Right renal cortex interstitium (tissue), 3 donors: Measurements from ENCODE around the gene CEACAM21. TPM values are rescaled to one million over a fixed set of nuclear protein-coding genes. Genes with fewer than 3 reads are reported as not detected.
A peak's percentile ranks its signal among the peaks of the same experiment; 100 is the strongest.
"Not testable (repeated sequence)": the region's sequence is repeated elsewhere in the genome, so short reads cannot be mapped to it uniquely, and the experiment has no call there.

Source experiments
- DNase-seq, 3 donors: peaks; one replicate each; pipeline ENCODE4 v3.0.0-alpha.2; 2013; ENCODE audit warnings: low read depth in 3 of 3, low spot score in 2 of 3
- polyA plus RNA-seq, 3 donors: library from polyadenylated mRNA; unstranded; fragments of 120-200 nt; gene quantifications; one replicate each; pipeline ENCODE4 v1.2.1, GENCODE V29; 2013; ENCODE audit not compliant: insufficient read length in 3 of 3

Gene CEACAM21
- polyA plus RNA-seq, 3 donors, result 0.86 to 1.6 (median 1.6) TPM

DNA sequence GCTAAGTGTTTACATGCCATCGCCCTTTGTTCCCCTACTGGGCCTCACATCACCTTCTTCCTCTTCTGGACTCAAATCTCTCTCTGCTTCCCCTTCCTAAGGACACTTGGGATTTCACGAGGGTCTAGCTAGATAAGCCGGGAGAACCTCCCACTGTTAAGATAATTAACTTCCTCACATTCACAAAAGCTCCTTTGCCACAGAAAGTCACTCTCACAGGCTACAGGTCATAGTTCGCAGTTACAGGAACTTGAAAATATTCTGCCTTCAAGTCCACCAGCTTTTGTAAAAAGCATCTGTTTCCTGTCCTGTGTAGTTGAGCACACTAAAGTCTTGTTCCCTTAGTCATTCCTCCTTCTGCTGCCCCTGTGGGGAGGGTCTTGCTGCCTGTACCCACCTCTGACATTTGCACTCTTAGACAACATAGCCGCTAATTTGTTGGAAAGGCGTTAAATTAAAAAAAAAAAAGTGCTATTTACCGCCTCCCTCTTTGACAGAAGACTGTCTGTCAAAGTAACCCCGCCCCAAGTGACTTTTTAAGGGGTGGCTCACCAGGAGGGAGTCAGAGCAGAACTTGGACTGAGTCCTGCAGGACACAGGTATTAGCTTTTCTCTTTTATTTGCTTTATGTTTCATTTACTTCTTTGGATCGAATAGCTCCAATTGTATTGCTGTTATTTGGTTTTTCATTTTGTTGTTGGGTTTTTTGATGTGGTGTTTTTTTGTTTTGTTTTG is 26.8 kb upstream of the CEACAM21 start:
- no peak for DNase-seq

DNA sequence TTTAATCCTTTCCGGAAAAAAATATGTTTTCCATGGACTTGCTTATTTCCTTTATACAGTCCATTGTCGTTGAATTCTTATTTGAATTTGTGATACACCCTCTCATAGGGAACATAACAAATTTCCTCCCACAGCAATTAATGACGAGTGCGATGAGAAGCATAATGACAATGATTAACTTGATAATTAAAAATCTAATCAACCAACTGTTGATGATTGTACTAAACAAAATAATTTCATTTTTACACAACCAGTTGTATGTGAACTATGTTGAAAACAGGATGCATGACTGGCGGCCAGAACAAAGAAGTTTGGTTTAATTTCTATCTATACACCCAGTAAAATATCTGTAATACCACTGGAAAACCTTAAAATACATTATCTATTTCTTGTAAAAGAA is 26.1 kb upstream of the CEACAM21 start:
- no peak for DNase-seq

DNA sequence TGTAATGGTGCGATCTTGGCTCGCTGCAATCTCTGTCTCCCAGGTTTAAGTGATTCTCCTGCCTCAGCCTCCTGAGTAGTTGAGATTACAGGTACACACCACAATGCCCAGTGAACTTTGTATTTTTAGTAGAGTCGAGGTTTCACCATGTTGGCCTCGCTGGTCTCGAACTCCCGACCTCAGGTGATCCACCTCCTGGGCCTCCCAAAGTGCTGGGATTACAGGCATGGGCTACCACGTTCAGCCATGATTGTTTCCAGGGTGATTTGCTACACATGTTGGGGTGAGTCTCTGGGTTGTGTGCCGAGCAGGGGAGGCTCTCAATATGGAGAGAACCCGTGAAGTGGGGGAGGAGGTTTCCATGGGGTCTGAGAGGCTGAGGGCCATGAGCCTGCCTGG is 24.8 kb upstream of the CEACAM21 start:
- DNase-seq, result no peak

DNA sequence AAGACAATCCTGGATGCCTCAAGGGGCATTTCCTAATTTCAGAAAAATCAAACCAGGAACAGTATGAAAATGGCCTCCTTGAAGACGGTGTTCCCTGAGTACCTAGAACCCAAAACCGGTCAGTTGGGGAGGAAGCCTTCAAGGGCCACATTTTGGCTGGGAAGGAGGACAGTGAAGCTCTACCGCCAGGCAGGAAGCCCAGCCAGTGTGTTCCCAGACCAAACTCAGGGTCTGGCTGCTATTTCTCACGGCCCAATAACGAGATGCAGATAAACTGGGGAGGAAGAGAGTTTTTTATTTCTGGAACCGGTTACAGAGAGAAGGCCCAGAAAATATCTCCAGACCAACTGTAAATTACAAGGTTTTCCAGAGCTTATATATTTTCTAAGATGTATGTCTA is 24.3 kb upstream of the CEACAM21 start:
- no peak for DNase-seq

DNA sequence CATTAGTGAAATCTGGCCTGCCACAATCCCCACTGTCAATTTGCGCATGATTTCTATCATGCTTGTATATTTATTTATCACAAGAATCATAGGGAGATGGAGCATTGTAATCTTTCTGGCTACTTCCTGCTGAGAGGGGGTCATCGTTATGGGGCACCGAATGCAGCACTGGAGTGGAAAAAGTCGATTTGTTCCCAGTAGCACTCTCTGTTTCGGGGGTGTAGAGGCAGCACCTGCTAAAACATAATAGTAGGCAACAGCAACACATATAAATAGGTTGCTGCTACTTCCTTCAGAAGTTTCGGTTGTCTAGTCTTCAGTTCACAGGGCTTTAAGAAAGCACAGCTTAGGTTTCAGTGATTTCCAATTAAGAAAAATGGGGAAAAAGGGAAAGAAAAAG is 23.4 kb upstream of the CEACAM21 start:
- no peak for DNase-seq

DNA sequence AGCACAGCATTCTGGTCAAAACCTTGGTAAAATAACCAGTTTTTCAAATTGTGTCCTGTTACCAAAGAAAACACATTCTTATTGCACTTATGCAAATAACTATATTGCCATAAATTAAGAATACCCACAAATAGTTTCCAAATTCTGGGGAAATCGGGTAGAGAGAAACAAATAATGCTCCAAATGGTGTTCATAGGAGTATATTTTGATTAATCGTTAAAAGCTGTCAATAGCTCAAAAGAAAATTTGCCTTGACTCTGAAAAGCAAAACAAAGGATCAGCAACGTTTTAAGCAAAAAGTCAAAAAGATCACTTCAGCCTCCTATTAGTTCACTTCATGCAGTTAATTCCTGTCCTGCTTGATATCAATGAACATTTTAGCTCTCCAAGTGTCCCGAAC is 22.2 kb upstream of the CEACAM21 start:
- DNase-seq, result no peak

DNA sequence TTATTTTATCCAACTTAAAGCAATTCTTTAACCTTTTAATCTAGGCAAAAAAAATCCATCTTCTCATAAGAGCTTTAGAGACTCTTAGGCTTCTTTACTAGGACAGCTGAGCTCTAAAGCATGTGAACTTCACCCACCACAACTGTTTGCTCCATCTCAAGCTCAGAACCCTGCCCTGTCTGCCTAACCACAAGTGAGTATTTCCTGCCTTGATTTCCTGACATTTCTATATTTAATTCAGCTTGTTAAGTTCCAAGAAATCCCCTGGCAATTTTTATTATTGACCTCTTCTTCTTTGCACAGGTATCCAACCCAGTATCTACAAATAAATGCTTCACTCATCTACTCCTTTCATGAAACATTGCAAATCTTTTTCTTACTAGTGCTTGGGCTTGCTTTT is 21.1 kb upstream of the CEACAM21 start:
- DNase-seq, result no peak

DNA sequence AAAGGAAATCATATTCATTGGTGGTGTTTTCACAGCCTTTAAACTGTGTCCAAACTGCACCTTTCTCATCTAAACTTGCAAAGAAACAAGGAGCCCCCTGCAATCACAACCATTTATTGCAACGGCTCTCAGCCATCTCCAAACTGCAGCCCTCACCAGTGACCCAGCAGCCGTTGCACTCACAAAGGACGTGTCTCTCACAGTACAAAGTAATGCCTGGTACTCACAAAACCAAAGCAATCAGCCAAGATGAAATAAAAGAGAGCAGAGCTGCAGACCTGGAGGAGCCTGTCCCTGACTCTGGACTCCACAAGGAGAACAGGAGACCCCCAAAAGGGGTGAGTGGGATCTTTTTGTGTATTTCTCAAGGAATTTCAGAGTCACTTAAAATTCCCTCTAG is 20.2 kb upstream of the CEACAM21 start:
- no peak for DNase-seq

DNA sequence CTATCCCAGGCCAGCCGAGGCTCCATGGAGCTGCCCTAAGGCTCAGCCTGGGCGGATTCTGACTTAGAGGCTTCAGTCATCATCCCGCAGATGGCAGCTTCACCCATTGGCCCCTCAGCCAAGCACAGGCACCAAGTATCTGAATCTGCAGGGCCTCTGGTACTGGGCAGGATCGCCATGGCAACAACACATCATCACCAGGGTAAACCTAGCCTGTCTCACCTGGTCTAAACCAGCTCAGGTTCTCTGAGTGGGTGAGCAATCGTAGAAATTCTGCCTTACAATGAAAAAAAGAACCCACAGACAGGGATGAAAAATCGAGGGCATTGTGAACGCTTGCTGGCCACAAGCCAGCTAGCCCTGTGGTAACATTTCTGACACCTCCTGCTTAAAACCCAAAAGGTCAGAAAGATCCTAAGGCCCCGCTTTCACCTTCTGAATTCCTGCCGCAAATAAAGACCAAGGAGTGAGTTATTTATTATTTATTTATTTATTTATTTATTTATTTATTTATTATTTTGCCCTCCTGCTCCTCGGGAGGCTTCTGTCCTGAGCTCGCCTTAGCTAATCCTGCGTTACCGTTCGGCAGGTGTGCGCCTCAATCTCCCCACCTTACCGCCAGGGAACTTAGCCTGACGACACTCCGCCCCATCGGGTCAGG is 12.0 kb upstream of the CEACAM21 start:
- DNase-seq, result no peak

DNA sequence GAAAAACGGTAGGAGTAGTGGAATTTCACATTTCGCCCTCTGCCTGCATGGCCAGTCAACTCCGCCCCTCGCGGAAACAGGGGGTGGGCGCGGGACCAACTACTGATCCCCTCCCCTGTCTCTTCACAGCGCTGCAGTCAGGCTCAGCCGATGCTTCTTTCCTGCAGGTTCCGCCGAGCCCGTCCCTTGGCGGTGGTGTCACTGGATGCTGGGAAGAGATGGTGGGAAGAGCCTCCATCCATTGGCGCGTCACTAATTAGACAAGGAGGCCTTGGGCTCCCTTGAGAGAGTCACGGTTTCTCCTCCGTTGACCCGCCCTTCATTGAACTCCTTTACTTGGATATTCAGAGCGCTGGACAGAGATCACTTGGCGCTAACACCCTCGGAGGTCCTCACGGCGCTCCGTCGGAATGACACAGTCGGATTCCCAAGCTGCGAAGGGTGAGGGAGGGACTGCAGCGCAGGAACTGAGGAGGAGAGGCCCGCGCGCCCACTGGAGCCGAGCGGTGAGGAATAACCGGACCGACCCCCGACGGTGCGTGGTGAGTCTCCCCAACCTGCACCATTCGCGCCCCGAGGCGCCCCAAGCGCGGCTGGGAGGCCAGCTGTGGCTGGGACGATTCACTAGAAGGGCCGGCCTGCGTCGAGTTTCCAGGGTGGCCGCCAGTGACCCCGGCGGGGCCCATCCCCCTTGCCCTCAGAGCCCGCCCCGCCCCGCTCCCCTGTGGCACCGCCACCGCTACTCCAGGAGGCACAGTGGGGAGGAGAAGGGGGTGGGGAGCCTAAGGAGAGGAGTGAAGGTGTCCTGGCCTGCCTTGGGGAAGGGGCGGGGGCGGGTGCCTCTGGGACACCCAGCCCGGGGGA is 11.2 kb upstream of the CEACAM21 start:
- no peak for DNase-seq

DNA sequence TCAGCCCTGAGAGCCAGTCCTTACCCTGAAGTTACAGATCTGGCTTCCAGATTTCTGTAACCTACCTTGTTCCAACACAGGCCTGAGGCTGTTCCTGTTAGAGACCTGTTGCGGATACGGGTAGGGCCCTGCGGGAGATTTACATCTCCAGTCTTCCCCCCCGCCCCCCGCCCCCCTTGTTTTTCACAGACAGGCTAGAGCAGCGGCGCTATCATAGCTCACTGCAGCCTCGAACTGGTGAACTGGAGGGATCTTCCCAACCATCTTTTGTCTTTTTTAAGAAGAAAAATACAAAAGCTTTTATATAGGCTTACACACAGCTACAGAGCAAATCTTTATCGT is 10.6 kb upstream of the CEACAM21 start:
- no peak for DNase-seq

DNA sequence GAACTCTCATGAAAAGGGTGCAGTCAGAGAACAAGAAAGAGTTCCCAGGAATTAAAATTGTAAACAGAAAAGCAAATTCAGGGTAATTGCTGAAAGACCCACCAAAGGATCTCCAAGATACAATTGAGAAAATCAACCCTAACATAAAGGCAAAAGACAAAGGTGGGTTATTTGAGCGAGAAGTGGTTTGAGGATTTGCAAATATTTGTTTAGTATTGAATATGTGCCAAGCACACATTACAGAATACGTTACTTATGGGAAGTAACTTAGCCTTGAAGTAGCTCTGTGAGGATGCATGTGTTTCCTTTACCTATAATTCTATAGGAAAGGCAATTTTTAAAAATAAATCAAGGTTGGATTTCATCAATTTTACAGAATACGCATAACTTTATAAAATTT is 10.0 kb upstream of the CEACAM21 start:
- no peak for DNase-seq

DNA sequence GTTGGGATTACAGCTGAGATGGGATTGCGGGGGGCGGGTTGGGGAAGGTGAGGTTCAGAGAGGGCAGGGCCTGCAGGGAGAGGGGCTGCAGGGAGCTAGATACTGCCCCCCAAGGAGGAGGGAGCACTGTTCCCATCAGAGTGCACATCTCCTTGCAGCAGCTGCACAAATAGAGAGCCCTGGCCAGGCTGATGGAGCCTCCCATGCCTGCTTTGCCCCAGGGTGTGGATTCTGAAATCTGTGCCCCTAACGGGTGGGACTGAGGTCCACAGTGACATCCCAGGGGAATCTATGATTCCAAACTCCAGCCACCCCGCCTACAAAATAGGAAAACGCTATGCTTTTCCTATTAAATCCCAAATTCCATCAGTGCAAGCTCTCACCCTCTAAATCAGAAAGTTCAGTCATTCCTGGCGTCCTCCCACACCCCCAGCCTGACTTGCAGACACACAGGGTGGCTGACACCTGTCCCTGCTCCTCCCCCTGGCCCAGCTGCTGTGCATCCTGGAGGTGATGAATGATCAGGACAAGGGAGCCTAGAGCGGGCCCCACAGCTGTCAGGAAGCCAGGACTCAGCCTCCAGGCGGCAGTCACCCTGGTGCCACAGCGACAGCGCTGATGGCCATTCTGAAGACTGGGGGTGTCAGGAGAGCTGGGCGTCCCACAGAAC is 6.3 kb upstream of the CEACAM21 start:
- DNase-seq, result no peak

DNA sequence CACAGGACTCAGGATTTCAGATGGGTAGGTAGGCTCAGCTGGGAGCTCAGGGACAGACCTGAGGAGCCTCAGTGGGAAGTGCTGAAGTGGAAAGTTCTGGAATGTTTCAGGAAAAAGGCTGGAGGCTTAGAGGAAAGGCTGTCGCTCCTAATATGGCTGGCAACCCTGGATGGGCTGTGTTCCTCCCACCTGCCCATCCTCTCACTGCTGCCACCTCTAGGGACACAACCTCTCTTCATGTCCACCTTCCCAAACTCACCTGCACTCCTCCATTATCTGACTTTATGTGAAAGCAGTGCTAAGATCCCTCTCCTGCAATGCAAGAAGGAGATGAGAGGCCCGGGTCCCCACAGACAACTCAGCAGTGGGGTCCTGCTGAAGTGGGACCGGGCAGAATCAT is 5.8 kb upstream of the CEACAM21 start:
- DNase-seq, result no peak

DNA sequence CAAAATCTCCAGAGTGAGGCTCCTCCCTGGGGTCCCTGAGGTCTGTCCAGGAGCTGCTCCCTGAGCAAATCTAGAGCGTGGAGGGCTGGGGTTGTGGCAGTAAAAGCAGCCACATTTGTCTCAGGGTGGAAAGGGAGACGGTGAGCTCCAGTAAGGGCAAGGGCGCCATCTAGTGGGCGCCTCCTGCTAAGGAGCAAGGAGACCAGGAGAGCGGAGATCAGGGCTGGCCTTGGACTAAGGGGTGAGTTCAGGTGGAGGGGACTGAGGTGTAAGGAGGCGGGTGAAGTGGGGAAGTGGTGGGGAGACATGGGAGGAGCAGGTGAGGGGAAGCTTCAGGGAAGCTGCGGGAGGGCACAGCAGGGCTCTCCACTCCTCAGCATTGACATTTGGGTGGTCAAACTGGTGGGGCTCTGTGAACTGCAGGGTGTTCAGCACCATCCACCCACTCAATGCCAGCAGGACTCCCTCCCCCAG is 5.3 kb upstream of the CEACAM21 start:
- peak in 2 of 3 donors; percentile 32 to 51 for DNase-seq

DNA sequence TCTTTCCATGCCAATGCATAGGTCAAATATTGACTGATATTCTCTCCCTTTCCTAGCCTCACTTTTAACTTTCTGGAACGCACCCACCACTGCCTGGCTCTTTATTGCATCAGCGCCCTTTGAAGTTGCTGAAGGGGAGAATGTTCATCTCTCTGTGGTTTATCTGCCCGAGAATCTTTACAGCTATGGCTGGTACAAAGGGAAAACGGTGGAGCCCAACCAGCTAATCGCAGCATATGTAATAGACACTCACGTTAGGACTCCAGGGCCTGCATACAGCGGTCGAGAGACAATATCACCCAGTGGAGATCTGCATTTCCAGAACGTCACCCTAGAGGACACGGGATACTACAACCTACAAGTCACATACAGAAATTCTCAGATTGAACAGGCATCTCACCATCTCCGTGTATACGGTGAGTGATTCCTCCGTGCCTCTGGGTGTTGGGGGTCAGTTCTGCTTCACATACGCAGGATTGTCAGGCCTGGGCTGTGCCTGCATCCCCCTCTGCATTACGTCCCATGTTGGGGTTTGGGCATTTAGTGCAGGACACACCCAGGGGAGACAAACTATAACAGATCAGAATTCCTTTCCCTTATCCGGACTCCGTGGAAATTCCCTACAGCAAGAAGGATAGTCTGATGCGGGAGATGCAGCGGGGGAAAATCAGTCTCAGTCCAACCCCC is 1.3 kb downstream of the CEACAM21 start:
- no peak for DNase-seq

DNA sequence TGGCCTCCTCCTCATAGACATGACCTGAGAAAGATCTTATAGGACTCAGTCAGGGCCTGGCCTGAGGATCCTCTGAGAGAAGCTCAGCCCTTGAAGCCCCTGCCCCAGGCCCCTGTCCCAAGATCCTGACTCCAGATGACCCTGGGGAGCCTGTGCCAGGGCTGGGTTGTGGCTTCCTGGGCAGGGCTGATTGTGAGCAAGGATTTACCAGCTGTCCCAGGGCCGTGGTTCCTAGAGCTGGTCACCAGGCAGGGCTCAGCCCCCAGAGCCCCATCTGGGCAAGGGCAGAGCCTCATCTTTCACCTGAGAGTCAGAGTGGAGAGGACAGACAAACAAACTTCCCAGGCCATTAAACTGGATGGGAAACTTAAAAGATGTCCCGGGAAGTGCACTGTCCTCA is 1.9 kb downstream of the CEACAM21 start:
- no peak for DNase-seq

DNA sequence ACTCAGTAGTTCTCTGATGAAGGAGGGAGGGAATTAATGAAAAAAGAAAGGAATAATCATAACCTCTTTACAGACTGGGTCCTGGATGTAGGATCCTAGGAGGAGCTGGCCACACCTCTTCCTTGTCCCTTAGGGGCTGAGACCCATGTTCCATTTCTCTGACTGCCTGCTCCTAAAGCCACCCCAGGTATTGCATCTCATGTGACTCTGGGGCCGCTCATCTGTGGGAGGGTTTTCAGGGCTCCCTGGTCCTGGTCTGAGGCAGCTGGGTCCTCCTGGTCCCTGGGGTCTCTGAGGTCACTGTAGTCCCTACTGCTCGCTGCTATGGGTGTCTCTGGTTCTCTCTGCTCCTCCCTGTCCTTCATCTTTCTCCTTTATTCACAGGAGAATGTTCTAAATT is 2.9 kb downstream of the CEACAM21 start:
- DNase-seq, result no peak

DNA sequence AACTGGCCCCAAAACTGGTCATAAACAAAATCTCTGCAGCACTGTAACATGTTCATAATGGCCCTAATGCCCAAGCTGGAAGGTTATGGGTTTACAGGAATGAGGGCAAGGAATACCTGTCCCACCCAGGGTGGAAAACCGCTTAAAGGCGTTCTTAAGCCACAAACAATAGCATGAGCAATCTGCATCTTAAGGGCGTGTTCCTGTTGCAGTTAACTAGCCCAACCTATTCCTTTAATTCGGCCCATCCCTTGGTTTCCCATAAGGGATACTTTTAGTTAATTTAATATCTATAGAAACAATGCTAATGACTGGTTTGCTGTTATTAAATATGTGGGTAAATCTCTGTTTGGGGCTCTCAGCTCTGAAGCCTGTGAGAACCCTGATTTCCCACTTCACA is 5.1 kb downstream of the CEACAM21 start:
- DNase-seq, result not testable (repeated sequence)

DNA sequence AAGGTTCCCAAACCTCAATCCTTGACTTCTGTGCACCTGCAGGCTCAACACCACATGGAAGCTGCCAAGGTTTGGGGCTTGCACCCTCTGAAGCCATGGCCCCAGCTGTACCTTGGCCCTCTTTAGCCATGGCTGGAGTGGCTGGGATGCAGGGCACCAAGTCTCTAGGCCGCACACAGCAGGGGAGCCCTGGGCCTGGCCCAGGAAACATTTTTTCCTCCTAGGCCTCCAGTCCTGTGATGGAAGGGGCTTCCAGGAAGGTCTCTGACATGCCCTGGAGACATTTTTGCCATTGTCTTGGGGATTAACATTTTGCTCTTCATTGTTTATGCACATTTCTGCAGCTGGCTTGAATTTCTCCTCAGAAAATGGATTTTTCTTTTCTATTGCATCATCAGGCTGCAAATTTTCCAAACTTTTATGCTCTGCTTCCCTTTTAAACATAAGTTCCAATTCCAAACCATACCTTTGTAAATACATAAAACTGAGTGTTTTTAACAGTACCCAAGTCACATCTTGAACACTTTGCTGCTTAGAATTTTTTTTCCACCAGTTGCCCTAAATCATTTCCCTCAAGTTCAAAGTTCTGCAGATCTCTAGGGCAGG is 6.7 kb downstream of the CEACAM21 start:
- not testable (repeated sequence) for DNase-seq
